ENCODE measurements around the gene CAMTA1. TPM values are rescaled to one million over a fixed set of nuclear protein-coding genes. Genes with fewer than 3 reads are reported as not detected.

CAMTA1 gene
- total RNA-seq, 2 donors from 2014 or later: 76.6 to 85.8 TPM

GRCh38 chr1:7664147-7664892 is 879.1 kb downstream of the CAMTA1 start:
- no peak for ATAC-seq
- intact Hi-C loops (cut with DNase I, micrococcal nuclease): loop anchor here in 1 of 2 donors (10.0 kb wide), 1 partner anchor 240 kb away; no protein-coding TSS in a partner anchor
- DNase-seq: no peak

DNA sequence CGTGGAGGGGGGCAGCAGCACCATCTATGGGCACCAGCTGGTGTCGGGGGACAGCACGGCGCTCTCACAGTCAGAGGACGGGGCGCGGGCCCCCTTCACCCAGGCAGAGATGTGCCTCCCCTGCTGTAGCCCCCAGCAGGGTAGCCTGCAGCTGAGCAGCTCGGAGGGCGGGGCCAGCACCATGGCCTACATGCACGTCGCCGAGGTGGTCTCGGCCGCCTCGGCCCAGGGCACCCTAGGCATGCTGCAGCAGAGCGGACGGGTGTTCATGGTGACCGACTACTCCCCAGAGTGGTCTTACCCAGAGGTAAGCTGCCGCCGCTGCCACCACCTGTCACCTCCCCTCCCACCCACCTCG is 879.6 kb downstream of the CAMTA1 start:
- no peak for DNase-seq
- intact Hi-C loops (cut with DNase I, micrococcal nuclease): loop anchor here (5.0 to 10.0 kb wide), 3 partner anchors 87 to 240 kb away; no protein-coding TSS in a partner anchor
- no peak for ATAC-seq

GRCh38 chr1:7666249-7666648 is 881.0 kb downstream of the CAMTA1 start:
- intact Hi-C loops (cut with DNase I, micrococcal nuclease): loop anchor here (5.0 to 10.0 kb wide), 3 partner anchors 86 to 239 kb away; no protein-coding TSS in a partner anchor
- ATAC-seq: no peak
- no peak for DNase-seq

DNA sequence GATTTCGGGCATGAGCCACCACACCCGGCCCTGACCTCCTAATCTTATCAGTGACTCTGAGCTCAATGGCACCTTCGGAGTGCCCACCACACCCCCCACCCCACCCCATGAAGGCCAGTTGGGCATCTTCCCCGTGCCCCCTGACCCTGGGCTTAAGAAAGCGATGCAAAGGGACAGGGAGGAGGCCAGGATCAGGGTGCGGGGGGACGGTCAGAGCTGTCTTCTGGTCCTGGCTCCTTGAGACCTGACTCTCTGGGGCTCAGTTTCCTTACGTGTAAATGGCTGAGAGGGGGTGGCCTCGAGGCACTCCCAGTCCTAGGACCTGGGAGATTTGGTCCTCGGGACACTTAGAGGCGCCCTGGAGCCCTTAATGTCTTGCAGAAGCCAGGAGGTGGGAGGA is 881.9 kb downstream of the CAMTA1 start:
- ATAC-seq (peak; percentile 5), DNase-seq (no peak)
- intact Hi-C loops (cut with DNase I, micrococcal nuclease): loop anchor here (5.0 to 10.0 kb wide), 3 partner anchors 85 to 238 kb away; no protein-coding TSS in a partner anchor

- intact Hi-C loops (cut with DNase I, micrococcal nuclease): loop anchor here (5.0 to 10.0 kb wide), 3 partner anchors 85 to 237 kb away; no protein-coding TSS in a partner anchor
- DNase-seq (peak; percentile 65 to 89), ATAC-seq (peak; percentile 90)
These were observed 882.5 kb downstream of the CAMTA1 start for GRCh38 chr1:7667625-7668218.

- ATAC-seq: peak; percentile 74
- intact Hi-C loops (cut with DNase I, micrococcal nuclease): loop anchor here (5.0 to 10.0 kb wide), 3 partner anchors 83 to 235 kb away; no protein-coding TSS in a partner anchor
- peak in 1 of 2 donors; percentile 46 for DNase-seq
These were observed 884.5 kb downstream of the CAMTA1 start for GRCh38 chr1:7669559-7670311.

DNA sequence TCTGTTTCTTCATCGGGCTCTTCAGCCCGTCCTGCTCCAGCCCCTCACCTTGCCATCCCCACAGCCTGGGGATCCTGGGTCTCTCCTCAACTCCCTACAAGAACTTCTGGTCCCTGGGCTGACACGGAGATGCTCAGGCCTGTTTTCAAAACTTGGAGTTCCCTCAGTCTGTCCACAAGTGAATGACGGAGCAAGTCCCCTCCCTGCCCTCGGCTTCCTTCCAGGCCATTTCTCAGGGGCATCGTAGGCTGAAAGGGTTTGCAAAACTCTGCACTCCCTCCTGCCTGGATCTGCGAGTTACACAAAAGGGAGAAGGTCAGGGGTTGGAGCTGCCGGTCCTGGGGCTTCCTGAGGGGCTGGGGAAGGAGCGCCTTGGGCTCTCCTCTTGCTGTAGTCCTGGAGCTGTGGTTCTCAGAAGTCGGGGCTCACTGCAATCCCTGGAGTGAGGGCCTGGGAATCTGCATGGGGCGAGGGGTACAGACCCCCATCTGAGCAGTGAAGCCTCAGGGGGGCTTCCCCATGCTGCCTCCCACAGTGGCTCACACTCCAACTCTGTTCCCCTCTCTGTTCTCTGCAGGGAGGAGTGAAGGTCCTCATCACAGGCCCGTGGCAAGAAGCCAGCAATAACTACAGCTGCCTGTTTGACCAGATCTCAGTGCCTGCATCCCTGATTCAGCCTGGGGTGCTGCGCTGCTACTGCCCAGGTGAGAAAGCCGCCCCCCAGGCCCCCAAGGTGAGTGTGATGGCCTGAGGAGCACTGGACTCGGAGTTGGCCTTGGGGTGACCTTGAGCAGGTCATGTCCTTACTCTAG is 885.3 kb downstream of the CAMTA1 start:
- ATAC-seq: no peak
- intact Hi-C loops (cut with DNase I, micrococcal nuclease): no loop called here
- DNase-seq: no peak

DNA sequence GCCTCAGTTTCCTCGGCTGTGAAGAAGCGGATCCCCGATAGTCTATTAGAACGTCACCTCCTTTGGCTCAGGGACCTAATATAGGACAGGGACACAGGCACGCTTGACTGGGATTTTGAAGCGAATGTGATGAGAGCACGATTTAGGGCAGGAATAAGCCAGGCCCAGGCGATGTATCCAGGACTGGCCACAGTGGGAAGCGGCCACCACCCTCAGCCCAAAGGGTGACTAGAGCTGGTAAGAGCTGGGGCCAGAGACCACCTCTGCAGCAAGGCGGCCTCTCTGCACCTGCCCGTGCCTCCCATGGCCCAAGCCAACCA is 885.9 kb downstream of the CAMTA1 start:
- ATAC-seq (no peak), DNase-seq (no peak)
- intact Hi-C loops (cut with DNase I, micrococcal nuclease): no loop called here

GRCh38 chr1:7671676-7672075 is 886.4 kb downstream of the CAMTA1 start:
- no peak for ATAC-seq
- intact Hi-C loops (cut with DNase I, micrococcal nuclease): no loop called here
- DNase-seq: no peak

- ATAC-seq: no peak
- intact Hi-C loops (cut with DNase I, micrococcal nuclease): no loop called here
- DNase-seq: no peak
These were observed 887.6 kb downstream of the CAMTA1 start for GRCh38 chr1:7672864-7673263.

DNA sequence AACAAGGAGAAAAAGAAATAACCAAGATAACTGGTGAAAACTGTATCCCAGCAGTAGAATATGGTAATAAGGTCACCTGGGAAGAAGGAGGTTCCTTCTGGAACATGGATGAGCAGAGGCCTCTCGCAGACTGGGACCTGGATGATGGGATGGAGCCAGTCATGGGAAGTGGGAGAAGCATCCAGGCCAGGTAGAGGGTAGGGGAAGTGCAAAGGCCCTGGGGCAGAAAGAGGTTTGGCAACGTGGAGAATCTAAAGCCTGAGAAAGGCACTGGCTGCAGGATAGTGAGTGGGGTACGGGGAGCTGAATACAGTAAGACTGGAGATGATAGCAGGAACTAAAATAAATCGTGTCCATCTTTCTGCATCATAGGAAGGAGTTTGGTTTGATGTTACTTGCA is 889.7 kb downstream of the CAMTA1 start:
- no peak for ATAC-seq
- intact Hi-C loops (cut with DNase I, micrococcal nuclease): no loop called here
- DNase-seq: no peak

DNA sequence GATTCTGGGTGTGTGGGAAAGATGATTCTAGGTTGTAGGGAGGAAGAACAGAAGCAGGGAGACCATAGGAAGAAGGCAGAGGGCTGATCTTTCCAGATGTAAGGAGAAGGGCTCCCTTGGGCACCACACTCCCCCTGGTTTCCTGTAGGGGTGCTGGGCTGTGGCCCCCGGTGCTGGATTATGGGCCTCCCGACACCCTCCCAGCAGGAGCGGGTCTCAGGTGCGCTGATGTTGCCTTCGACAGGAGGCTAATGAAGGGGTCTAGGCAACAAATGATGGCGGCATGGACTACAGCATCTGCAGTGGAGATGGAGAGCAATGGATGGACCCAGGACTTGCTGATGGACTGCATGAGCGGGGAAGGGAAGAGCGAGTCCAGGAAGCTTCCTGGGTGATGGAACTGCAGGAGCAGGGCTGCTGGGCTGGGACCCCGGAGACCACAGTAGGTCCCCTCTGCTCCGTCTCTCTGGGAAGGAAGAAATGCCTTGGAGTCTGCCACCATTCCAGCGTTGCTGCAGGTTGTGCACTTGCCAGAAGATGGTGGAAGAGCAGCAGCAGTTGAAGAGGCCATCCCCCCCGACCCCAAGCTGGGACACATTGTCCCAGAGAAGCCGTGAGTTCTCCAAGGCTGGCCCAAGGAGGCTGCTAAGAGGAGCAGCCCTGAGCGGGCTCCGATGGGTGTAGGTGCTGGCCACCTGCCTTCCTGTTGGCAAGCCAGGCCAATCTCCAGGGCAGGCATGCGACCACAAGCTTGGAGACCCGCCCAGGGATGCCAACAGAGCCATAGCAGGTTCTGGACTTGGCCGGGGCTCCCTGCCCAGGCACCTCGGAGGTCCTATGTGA is 890.4 kb downstream of the CAMTA1 start:
- ATAC-seq (no peak), DNase-seq (no peak)
- intact Hi-C loops (cut with DNase I, micrococcal nuclease): no loop called here

- intact Hi-C loops (cut with DNase I, micrococcal nuclease): no loop called here
- no peak for DNase-seq
- ATAC-seq: no peak
These were observed 891.2 kb downstream of the CAMTA1 start for GRCh38 chr1:7676274-7676945.

- intact Hi-C loops (cut with DNase I, micrococcal nuclease): no loop called here
- ATAC-seq: no peak
- no peak for DNase-seq
These were observed 891.9 kb downstream of the CAMTA1 start for GRCh38 chr1:7677111-7677510.

DNA sequence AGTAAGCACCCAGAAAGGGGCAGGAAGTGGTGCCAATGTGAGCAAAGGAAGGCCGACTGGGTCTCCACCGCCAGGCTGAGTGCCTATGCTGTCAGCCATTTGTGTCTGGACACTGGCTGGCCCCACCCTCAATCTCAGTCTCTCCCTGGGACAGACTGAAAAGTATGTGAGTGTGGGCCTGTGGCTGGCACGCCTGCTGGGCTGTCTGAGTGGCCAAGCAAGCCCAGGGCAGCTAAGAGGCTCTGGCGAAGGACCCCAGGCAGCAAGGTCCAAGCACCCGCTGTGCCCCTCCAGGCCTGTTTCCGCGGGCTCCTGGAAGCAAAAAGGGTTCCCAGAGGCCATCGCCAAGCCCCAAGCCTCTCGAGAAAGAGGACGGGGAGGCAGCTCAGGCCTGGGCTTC is 892.6 kb downstream of the CAMTA1 start:
- intact Hi-C loops (cut with DNase I, micrococcal nuclease): no loop called here
- DNase-seq (no peak), ATAC-seq (no peak)

DNA sequence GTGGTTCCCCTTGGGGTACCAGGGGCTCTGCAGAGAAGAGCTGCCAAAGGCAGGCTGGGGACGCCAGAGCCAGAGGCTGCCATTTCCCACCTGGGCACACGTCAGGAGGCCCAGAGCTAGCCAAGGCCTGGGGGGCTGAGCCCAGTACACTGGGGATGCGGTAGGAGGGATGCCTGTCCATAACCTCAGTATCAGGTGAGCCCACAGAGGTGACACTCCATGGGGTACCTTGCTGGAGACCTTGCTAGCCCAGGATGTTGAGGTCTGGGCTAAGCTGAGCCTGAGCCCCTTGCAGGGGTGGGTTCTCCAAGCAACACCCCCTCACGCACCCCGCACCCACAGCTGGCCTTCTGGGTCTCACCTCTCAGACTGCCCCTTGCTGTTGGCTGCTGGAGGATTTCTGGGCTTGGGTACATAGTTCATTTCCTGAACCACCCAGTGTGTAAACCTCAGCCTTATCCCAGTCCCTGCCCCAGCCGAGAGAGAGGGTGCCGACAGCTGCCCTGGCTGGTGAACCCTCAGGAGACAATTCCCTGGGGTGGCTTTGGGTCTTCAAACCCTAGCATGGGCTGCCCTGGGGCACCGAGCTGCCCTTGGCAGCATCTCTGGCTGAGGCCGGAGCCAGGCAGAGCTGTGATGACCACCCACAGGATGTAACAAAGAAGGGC is 893.4 kb downstream of the CAMTA1 start:
- peak; percentile 88 for ATAC-seq
- intact Hi-C loops (cut with DNase I, micrococcal nuclease): no loop called here
- DNase-seq: peak; percentile 45 to 56
